Measurements from ENCODE around the gene TRIM23. TPM values are rescaled to one million over a fixed set of nuclear protein-coding genes. Genes with fewer than 3 reads are reported as not detected.

Gene TRIM23
- polyA plus RNA-seq, 1 experiment, result 13.8 TPM

DNA sequence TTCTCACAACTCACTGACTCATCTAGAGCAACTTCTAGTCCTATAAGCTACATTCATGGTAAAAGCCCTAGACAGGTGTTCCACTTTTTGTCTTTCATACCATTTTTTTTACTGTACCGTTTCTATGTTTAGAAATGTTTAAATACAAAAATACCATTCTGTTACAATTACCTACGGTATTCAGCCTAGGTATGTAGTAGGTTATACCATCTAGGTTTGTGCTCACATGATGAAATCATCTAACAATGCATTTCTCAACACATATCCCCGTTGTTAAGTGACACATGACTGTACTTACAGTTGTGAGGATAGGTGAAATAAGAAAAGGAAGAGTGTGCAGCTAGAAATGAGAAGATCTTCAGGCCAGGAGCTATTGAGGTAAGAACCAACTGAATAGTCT, 67.4 kb downstream of the TRIM23 start:
- CTCF ChIA-PET, result no interaction called here
- Histone ChIP-seq H3K27ac (ENCODE audit: low read depth, low read length) (no peak overlapping the region), H3K27me3 (ENCODE audit: control insufficient read depth, insufficient read depth, low read length) (no peaks in the 10 kb centered on the region), H3K4me3 (ENCODE audit: low read depth, low read length) (no peak overlapping the region), H3K9me3 (ENCODE audit: control insufficient read depth, insufficient read depth, low read length) (no peaks in the 10 kb centered on the region)
- POLR2A ChIA-PET, result no interaction called here
- no peak for DNase-seq (ENCODE audit: low read depth, low spot score)
- TF ChIP-seq, protein P1, sequence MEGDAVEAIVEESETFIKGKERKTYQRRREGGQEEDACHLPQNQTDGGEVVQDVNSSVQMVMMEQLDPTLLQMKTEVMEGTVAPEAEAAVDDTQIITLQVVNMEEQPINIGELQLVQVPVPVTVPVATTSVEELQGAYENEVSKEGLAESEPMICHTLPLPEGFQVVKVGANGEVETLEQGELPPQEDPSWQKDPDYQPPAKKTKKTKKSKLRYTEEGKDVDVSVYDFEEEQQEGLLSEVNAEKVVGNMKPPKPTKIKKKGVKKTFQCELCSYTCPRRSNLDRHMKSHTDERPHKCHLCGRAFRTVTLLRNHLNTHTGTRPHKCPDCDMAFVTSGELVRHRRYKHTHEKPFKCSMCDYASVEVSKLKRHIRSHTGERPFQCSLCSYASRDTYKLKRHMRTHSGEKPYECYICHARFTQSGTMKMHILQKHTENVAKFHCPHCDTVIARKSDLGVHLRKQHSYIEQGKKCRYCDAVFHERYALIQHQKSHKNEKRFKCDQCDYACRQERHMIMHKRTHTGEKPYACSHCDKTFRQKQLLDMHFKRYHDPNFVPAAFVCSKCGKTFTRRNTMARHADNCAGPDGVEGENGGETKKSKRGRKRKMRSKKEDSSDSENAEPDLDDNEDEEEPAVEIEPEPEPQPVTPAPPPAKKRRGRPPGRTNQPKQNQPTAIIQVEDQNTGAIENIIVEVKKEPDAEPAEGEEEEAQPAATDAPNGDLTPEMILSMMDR (IDR thresholded peaks at IDR 0.05; ENCODE audit: low read depth, low read length), result no peak

DNA sequence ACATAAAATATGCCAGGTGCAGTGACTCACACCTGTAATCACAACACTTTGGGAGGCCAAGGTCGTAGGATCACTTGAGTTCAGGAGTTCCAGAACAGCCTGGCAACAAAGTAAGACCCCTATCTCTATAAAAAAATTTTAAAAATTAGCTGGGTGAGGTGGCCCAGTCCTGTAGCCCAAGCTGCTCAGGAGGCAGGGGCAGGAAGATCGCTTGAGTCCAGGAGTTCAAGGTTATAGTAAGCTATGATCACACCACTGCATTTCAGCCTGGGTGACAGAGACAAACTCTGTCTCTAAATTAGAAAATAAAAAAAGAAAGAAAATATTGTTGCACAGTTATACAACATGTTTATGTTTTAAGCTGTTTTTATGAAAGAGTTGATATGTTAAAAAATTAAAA, 68.0 kb downstream of the TRIM23 start:
- CTCF ChIA-PET, result no interaction called here
- no peak overlapping the region for H3K4me3 ChIP-seq (ENCODE audit: low read depth, low read length)
- no peak for DNase-seq (ENCODE audit: low read depth, low spot score)
- TF ChIP-seq, protein P1 (IDR thresholded peaks at IDR 0.05; ENCODE audit: low read depth, low read length), result no peak
- no peaks in the 10 kb centered on the region for H3K27me3 ChIP-seq (ENCODE audit: control insufficient read depth, insufficient read depth, low read length)
- POLR2A ChIA-PET, result no interaction called here
- no peaks in the 10 kb centered on the region for H3K9me3 ChIP-seq (ENCODE audit: control insufficient read depth, insufficient read depth, low read length)
- H3K27ac ChIP-seq (ENCODE audit: low read depth, low read length), result no peak overlapping the region

DNA sequence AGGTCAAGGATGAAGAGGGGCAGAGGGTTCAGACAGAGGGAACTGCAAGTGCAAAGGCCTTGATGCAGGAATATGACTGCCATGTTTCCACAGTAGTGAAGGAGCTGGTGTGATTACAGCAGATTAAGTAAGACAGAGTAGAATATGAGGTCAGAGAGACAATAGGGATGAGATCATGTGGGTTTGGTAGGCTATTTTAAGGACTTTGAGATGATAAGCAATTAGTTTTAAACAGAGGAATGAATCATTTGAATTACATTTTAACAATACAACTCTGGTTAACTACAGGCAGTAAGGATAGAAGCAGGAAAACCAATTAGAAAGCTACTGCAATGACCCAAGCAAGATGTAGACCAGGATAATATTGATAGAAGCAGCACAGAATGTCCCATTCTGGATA, 68.8 kb downstream of the TRIM23 start:
- no peak overlapping the region for H3K4me3 ChIP-seq (ENCODE audit: low read depth, low read length)
- H3K9me3 ChIP-seq (ENCODE audit: control insufficient read depth, insufficient read depth, low read length), result no peaks in the 10 kb centered on the region
- no peak for DNase-seq (ENCODE audit: low read depth, low spot score)
- TF ChIP-seq, protein P1 (IDR thresholded peaks at IDR 0.05; ENCODE audit: low read depth, low read length), result no peak
- H3K27ac ChIP-seq (ENCODE audit: low read depth, low read length), result no peak overlapping the region
- H3K27me3 ChIP-seq (ENCODE audit: control insufficient read depth, insufficient read depth, low read length), result no peaks in the 10 kb centered on the region
- ChIA-PET POLR2A (no interaction called here), CTCF (no interaction called here)

DNA sequence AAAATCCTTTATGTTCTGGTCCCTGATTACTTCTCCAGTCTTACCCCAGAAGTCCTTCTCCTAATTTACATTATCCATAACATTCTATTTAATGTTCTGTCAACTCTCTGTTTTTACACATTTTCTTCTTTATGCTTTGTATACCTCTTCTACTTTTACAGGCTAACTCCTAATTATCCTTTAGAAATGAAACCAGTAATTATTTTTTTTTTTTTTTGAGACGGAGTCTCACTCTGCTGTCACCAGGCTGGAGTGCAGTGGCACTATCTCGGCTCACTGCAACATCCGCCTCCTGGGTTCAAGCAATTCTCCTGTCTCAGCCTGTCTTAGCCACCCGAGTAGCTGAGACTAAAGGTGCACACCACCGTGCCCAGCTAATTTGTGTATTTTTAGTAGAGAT, 70.2 kb downstream of the TRIM23 start:
- no peaks in the 10 kb centered on the region for H3K9me3 ChIP-seq (ENCODE audit: control insufficient read depth, insufficient read depth, low read length)
- ChIA-PET POLR2A (interaction anchor here (0.7 kb wide), 1 partner anchor 26 kb away, joined by 3 read pairs; no protein-coding TSS in a partner anchor), CTCF (interaction anchor here (0.9 kb wide), 1 partner anchor 9 kb away, joined by 3 read pairs; the partner anchor contains the start of gene CENPK)
- H3K4me3 ChIP-seq (ENCODE audit: low read depth, low read length), result no peak overlapping the region
- TF ChIP-seq, protein P1 (IDR thresholded peaks at IDR 0.05; ENCODE audit: low read depth, low read length), result no peak
- no peak for DNase-seq (ENCODE audit: low read depth, low spot score)
- no peak overlapping the region for H3K27ac ChIP-seq (ENCODE audit: low read depth, low read length)
- no peaks in the 10 kb centered on the region for H3K27me3 ChIP-seq (ENCODE audit: control insufficient read depth, insufficient read depth, low read length)

DNA sequence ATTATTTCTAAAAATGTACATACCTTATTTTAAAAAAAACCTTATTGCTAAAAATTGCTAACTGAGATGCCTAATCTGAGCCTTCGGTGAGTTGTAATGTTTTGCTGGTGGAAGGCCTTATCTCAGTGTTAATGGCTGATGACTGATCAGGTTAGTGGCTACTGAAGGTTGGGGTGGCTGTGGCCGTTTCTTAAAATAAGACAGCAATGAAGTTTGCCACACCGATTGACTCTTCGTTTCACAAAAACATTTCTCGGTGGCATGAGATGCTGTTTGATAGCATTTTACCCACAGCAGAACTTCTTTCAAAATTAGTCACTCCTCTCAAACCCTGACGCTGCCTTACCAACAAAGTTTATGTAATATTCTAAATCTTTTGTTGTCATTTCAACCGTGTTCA, 75.9 kb downstream of the TRIM23 start:
- ChIA-PET POLR2A (no interaction called here), CTCF (no interaction called here)
- DNase-seq (ENCODE audit: low read depth, low spot score), result no peak
- no peak overlapping the region for H3K4me3 ChIP-seq (ENCODE audit: low read depth, low read length)
- TF ChIP-seq, protein P1 (IDR thresholded peaks at IDR 0.05; ENCODE audit: low read depth, low read length), result no peak
- no peaks in the 10 kb centered on the region for H3K9me3 ChIP-seq (ENCODE audit: control insufficient read depth, insufficient read depth, low read length)
- no peak overlapping the region for H3K27ac ChIP-seq (ENCODE audit: low read depth, low read length)
- H3K27me3 ChIP-seq (ENCODE audit: control insufficient read depth, insufficient read depth, low read length), result no peaks in the 10 kb centered on the region
